Ishikawa (cell line): ENCODE measurements around the gene PHF23.

Experiments
- CEBPB ChIP-seq: IDR thresholded peaks from 2 replicates; pipeline ENCODE4 v1.6.1; 2012
- CREB1 ChIP-seq: IDR thresholded peaks from 2 replicates; pipeline ENCODE4 v1.6.1; 2012; ENCODE audit warnings: low read depth
- EGR1 ChIP-seq: IDR thresholded peaks from 2 replicates; pipeline ENCODE4 v1.6.1; 2012
- EP300 ChIP-seq: IDR thresholded peaks from 2 replicates; pipeline ENCODE4 v1.6.1; 2012; ENCODE audit warnings: borderline replicate concordance
- FOXM1 ChIP-seq: IDR thresholded peaks from 2 replicates; pipeline ENCODE4 v1.6.1; 2012; ENCODE audit warnings: low read depth, borderline replicate concordance
- MAX ChIP-seq: IDR thresholded peaks from 2 replicates; pipeline ENCODE4 v1.6.1; 2012
- NFIC ChIP-seq: IDR thresholded peaks from 2 replicates; pipeline ENCODE4 v1.6.1; 2012
- RAD21 ChIP-seq: IDR thresholded peaks from 2 replicates; pipeline ENCODE4 v1.6.1; 2012; ENCODE audit warnings: low read depth
- REST ChIP-seq: IDR thresholded peaks from 2 replicates; pipeline ENCODE4 v1.6.1; 2012; ENCODE audit warnings: low read depth, mild to moderate bottlenecking
- TAF1 ChIP-seq: IDR thresholded peaks from 2 replicates; pipeline ENCODE4 v1.6.1; 2012; ENCODE audit warnings: low read depth, mild to moderate bottlenecking
- TCF12 ChIP-seq: IDR thresholded peaks from 2 replicates; pipeline ENCODE4 v1.6.1; 2012; ENCODE audit warnings: low read depth
- TEAD4 ChIP-seq: IDR thresholded peaks from 2 replicates; pipeline ENCODE4 v1.6.1; 2012
- USF1 ChIP-seq: IDR thresholded peaks from 2 replicates; pipeline ENCODE4 v1.6.1; 2012
- YY1 ChIP-seq: IDR thresholded peaks from 2 replicates; pipeline ENCODE4 v1.6.1; 2012; ENCODE audit warnings: low read depth
- ZBTB7A ChIP-seq: IDR thresholded peaks from 2 replicates; pipeline ENCODE4 v1.6.1; 2012; ENCODE audit warnings: low read depth

PHF23 gene

GRCh38 chr17:7261379-7262191 lies 22.3 kb upstream of the PHF23 start:
- TF ChIP-seq ZBTB7A (no peak), MAX (0 out of 2 replicates have a peak, but pooled peaks have one; percentile 35), CREB1 (no peak), TEAD4 (no peak), TCF12 (no peak; the same call in 1 of the 2 replicates), YY1 (0 out of 2 replicates have a peak, but pooled peaks have one; percentile 31), EGR1 (no peak; the same call in 1 of the 2 replicates), REST (no peak)

- TF ChIP-seq EP300 (no peak), MAX (0 out of 2 replicates have a peak, but pooled peaks have one; percentile 39), FOXM1 (no peak), RAD21 (no peak), TCF12 (peak; percentile 30; the same call in 1 of the 2 replicates), CREB1 (no peak), ZBTB7A (peak; percentile 56; the same call in 1 of the 2 replicates), CEBPB (no peak), TAF1 (peak; percentile 46), USF1 (no peak)
These were observed 21.6 kb upstream of the PHF23 start for GRCh38 chr17:7260651-7261378.

GRCh38 chr17:7260151-7260550 lies 20.9 kb upstream of the PHF23 start:
- TF ChIP-seq NFIC, result no peak
- TF ChIP-seq CREB1, result no peak
- TF ChIP-seq ZBTB7A, result no peak
- TF ChIP-seq CEBPB, result no peak
- TF ChIP-seq TCF12, result no peak
- no peak for TF ChIP-seq EGR1
- no peak for TF ChIP-seq USF1

GRCh38 chr17:7259555-7259889 lies 20.3 kb upstream of the PHF23 start:
- no peak for TF ChIP-seq EP300
- TF ChIP-seq TAF1, result no peak
- no peak for TF ChIP-seq REST
- no peak for TF ChIP-seq CEBPB
- no peak for TF ChIP-seq CREB1
- TF ChIP-seq USF1, result no peak
- TF ChIP-seq MAX, result no peak
- TF ChIP-seq NFIC, result no peak
- TF ChIP-seq RAD21, result no peak
- TF ChIP-seq ZBTB7A, result no peak
- no peak for TF ChIP-seq TCF12
- no peak for TF ChIP-seq TEAD4
- TF ChIP-seq FOXM1, result no peak
- TF ChIP-seq EGR1, result no peak
- no peak for TF ChIP-seq YY1
